Stimulated activated CD8-positive, alpha-beta memory T cell treated with anti-CD3 and anti-CD28 coated beads, Interleukin-12 subunit alpha, Interleukin-12 subunit beta, amount 100 ng/mL, for 4 hours (primary cell): ENCODE data around the gene TNFSF15.
"Not testable (repeated sequence)": the region's sequence is repeated elsewhere in the genome, so short reads cannot be mapped to it uniquely, and the experiment has no call there.

ENCODE experiments used
- DNase-seq: peaks from one replicate; pipeline ENCODE4 v3.0.0-alpha.2; 2020; ENCODE audit warnings: low read depth

TNFSF15 gene

GRCh38 chr9:114754581-114754980, 51.3 kb downstream of the TNFSF15 start:
- no peak for DNase-seq

GRCh38 chr9:114746591-114747346, 59.1 kb downstream of the TNFSF15 start:
- DNase-seq = no peak

DNA sequence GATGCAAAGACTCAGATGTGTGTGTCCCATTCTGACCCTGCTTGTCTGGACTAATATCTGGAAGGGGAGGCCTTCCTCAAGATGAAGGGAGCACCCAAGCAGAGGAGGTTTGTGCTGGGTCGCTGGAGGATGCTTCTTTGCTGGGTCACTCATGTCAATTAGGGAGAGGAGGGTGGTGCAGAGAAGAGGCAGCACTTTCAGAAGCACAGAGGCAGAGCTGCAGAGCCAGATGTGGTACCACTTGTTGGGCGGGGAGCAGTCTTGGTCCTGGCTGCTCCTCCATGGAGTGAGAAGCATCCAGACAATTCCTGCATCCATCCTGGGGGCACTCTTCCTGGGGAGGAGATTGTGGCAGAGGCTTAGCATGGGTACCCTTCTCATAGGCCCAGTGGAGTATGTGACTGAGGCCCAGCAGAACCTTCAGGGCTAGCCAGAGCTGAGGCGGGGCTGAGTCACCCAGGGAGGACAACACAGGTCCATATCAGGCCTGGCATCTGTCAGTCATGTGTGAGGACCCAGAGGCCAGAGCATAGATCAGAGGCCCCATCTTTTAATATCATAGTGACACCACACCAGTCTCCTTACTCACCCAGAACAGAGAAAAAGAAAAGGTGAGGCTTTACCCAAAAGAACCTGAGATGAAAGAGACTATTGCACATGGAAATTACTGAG, 59.8 kb downstream of the TNFSF15 start:
- DNase-seq = no peak

DNA sequence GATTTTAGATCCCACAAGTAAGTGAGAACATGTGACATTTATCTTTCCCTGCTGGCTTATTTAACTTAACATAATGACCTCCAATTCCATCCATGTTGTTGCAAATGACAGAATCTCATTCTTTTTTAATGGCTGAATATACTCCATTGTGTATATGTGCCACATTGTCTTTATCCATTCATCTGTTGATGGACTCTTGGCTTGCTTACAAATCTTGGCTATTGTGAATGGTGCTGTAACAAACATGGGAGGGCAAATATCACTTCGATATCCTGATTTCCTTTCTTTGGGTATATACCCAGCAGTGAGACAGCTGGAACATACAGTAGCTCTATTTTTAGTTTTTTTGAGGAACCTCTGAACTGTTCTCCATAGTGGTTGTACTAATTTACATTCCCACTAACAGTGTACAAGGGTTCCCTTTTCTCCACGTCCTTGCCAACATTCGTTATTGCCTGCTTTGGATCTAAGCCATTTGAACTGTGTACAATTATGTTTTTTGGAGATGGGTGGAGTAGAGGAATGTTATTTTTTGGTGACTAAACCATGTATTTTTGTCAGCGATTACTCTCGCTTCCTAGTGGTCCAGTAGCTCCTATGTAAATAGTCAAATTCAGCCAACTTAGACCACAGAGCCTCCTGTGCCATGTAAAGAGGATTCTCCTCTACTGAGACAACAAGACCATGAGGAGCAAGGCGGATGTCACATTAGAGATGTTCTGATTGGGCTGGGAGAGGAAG, 60.6 kb downstream of the TNFSF15 start:
- no peak for DNase-seq

GRCh38 chr9:114743446-114743845, 62.4 kb downstream of the TNFSF15 start:
- DNase-seq = no peak

DNA sequence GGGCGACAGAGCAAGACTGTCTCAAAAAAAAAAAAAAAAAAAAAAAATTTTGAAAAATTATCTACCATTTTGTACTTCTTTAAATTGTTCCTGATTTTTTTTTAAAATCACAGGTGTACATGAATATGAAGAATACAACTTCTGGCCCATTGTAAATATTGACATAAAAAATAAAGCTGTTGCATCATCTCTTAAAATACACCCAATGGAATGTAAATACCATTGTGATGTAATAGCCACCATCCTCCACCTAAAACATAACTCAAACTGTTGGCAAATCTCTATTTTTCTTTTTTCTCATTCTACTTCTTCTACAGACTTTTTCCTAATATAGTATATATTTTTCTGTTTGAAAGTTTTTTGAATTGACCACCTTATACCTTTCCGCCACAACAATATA, 62.9 kb downstream of the TNFSF15 start:
- DNase-seq = no peak

DNA sequence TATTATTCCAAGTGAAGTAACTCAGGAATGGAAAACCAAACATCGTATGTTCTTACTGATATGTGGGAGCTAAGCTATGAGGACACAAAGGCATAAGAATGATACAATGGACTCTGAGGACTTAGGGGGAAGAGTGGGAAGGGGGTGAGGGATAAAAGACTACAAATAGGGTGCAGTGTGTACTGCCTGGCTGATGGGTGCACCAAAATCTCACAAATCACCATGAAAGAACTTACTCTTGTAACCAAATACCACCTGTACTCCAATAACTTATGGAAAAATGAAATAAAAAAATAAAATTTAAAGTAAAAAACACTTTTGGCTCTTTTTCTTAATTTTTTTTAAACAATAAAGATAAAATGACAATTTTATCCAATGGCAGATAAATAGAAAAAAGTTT, 64.3 kb downstream of the TNFSF15 start:
- not testable (repeated sequence) for DNase-seq

DNA sequence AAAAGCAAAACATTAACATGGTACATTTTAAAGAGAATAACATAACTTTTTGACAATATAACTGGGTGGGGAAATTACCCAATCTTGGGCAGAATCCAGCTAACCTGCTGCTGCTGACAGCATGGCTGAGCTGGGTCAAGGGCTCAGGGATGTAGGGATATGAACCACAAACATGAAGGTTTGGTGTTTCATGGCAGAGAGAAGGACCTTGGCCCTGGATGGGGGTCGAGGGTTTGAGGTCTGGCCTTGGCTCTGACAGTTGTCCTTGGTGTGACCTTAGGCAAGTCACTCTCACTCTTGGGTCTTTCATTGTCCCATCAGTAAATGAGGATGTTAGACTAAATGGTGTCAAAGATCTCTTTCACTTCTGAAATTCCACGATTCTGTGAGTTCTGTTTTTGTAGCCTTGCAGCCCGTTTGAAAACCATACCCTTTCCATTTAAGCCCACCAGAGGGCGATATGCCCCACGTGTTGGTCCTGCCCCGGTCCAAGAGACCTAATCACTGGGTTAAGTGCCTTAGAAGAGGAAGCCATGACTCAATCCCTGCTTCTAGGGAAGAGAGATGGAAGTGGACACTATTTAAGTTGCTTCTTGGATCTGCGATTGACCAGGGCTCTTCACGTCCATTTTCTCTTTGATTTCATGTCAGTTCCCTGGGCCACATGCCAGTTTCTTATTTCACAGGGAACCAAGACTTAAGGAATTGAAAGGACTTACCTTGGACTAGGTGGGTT, 67.1 kb downstream of the TNFSF15 start:
- peak; percentile 46 for DNase-seq

DNA sequence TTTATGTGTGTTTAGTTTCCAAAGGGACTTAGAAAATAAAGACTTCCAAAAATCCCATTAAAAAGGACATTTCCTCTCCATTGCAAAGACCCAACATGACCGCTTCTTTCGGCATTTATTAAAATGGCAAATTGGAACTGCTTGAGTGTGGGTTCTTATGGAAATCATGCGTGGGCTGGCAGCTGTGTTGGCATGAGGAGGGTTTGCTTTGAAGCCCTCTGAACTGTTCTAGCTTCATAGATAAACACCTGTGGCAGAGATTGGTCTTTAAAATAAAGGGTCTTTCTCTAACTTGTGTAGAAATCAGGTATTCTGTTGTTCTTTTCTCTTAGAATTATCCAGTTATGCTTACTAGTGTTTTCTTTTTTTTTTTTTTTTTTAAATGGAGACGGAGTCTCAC, 68.0 kb downstream of the TNFSF15 start:
- DNase-seq = no peak

DNA sequence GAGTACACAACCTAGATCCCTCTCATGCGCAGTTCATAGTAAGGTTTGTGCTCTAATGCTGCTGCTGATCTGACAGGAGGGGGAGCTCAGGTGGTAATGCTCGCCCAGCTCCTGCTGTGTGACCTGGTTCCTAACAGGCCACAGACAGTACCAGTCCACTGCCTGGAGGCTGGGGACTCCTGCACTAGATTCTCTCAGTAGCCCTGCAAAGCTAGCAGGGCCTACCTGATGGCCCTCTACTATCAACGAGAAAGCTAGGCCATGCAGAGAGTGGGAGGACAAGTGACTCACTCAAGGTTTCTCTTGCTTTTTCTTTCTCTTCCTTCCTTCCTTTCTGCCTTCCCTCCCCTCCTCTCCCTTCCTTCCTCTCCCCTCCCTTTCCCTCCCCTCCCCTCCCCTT, 68.7 kb downstream of the TNFSF15 start:
- DNase-seq = no peak

DNA sequence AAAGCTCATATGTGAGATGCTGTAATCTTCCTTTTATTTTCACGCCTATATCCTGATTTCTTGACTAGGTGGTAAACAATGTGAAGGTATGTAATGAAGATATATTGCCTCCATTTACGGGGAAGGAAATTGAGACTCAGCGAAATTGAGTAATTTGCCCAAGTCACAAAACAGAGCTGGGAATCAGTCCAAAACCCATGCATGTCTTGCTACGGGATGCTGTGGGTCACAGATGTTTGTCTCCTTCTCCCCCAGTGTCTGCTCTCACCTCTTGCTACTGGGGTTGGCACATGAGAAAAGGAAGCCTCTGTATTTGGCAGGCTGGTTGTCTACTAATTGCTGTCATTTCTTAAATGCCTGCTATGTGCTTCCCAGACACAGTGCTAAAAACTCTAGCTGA, 70.1 kb downstream of the TNFSF15 start:
- DNase-seq = no peak

- not testable (repeated sequence) for DNase-seq
These were observed 70.7 kb downstream of the TNFSF15 start for GRCh38 chr9:114735139-114735538.
